Hypothalamus (tissue), 51 donors: ENCODE data around the gene SND1.
A peak's percentile ranks its signal among the peaks of the same experiment; 100 is the strongest.

Source experiments
- DNase-seq, 51 donors: peaks; one replicate each; lab custom pipeline; 2025; lab: John Stamatoyannopoulos, UW

SND1 gene

DNA sequence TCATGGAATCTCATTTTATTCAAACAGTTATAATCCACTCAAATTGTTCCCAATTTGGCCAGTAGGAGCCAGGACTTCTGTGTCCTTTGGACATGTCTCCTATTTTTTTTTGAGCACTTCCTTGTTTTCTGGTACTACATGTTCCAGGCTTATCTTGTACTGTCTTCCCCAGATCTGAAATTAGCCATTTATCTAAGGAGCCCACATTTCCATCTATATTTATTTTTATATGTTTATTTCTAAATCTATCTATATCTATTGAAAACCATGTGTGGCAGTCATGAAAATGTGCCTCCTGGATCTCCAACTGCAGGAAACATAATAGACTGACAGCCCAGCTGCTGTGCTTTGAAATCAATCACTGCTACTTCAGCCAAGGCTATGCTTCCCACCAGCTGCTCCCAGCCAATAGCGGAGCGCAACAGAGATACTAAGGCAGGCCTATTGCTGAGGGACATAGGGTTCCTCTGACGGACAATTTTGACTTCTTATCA lies 232.1 kb downstream of the SND1 start:
- DNase-seq: peak in 6 of 51 donors; percentile 2 to 21 (median 10)

DNA sequence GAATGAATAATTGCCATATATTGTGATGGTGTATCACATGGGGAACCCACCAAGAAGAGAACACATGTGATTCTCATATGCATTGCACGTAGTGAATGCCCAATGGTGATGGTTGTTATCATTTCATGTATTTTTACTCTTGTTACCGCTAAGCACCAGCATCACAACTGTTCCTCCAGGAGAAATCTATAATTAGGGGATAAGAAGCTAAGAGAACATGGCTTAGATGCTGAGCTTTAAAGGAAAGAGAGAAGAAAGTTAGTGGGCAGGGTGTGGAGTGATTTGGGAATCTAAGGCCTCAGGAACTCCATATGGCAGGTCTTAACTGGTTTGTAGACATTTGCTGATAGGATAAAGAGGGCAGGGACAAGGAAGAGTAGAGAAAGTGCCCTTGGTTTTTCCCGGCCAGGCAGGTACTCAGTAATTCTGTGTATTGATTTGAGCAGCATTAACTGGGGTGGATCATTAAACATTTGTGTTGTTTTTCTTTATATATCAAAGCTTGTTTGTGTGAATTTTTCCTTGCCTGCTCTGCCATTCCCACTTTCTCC lies 233.3 kb downstream of the SND1 start:
- no peak for DNase-seq

DNA sequence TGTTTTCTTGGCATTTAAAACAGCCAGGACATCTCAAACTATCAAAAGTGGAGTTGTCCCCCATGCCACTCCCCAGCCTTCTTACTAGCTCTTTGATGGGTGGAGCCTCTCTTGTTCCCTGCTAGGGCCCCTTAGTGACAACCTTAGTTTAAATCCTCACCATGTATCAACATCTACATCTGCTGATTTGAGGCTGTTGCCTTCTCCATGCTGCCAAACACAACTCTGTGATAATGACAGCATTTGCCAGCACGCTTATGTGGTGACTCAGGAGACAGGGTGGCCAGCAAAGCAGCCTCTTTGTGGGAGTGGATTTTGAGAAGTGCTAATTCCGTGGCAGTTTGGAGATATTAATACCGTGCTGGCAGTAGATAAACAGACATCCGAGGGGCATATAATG lies 233.8 kb downstream of the SND1 start:
- peak in 3 of 51 donors; percentile 12 to 63 (median 16) for DNase-seq

DNA sequence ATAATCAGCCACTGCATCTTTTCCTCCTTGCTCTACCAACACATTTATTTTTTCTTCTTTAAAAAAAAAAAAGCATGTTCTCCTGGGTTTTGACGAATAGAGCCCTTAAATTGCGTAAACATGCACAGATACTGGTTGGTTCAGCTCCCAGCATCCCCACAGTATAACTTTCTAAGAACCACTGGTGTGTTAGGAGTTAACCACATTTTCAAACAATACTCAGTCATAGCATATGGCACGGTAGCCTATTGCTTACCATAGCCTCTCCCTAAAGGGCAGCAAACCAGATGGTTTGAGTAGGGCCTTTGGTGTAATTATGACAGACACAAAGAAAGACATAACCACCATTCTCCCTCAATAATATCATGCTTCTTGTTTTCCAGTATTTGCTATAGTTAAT lies 234.3 kb downstream of the SND1 start:
- no peak for DNase-seq

DNA sequence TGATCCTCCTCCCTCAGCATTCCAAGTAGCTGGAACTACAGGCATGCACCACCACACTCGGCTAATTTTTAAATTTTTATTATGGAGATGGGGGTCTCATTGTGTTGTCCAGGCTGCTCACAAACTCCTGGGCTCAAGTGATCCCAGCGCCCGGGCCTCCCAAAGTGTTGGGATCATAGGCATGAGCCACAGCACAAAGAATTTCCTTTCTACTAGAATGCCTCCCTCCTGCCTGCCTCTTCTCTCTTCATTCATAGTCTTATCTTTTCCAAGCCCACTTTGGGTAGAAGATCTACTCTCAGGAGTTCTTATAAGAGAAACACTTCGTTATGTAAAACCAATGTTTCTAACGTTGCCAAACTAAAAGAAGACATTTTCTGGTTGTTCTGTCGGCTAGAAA lies 235.1 kb downstream of the SND1 start:
- DNase-seq: no peak

DNA sequence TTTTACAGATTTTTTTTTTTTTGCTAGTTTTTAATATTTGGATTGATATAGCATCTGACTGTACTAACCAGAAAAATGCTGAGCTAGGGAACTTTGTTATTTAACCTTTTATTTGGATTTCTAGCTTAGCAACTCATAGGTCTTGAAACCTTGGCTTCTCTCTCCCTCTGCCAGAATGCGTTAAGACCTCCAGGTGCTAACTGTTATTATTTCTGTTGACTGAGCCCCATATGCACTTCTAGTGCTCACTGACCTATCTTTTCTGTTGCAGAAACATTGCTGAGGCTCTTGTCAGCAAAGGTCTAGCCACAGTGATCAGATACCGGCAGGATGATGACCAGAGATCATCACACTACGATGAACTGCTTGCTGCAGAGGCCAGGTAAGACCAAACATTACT lies 235.6 kb downstream of the SND1 start:
- DNase-seq: no peak

DNA sequence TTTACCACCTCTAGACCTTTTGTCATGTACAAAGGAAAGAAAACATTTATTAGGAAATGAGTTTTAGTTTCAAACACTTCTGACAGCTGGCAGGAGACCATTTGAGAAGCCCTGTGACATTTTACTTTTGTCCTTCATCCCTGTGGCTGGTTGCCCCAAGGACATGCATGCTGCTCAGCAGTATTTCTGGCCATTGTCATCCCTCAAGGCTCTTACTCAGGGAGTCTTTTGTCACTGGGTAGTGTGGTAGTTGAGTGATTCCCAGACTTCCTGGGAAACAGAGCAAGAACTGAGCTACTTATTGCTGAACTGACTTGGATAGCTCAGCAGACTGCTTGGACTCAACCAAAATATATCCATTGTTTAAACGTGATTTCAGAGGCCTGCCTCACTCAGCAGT lies 236.4 kb downstream of the SND1 start:
- no peak for DNase-seq

DNA sequence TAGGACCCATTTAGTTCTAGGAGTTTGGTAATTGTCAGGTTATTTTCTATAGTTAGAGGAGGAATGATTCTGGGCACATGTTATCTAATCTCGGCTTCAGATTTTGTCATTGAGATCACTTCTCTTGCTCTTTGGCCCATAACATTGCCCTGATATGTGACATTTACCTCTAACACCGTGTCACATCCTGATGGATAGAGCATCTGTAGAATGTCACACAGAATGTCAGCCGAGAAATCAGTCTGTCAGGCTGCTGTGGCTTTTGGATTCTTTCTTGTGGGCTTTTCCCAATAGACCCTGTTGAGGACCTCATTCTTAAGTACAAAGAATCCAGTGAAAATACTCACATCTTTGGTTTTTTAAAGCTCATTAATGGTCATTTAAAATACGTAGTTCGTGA lies 236.8 kb downstream of the SND1 start:
- DNase-seq: no peak

DNA sequence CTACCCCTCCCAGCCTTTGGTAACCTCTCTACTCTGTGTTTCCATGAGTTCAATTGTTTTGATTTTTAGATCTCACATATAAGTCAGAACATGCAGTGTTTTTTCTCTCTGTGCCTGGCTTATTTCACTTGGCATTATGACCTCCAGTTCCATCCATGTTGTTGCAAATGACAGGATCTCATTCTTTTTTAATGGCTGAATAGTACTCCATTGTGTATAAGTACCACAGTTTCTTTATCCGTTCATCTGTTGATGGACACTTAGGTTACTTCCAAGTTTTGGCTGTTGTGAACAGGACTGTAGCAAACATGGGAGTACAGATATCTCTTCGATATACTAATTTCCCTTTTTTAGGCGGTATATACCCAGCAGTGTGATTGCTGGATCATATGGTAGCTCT lies 237.7 kb downstream of the SND1 start:
- DNase-seq: no peak

DNA sequence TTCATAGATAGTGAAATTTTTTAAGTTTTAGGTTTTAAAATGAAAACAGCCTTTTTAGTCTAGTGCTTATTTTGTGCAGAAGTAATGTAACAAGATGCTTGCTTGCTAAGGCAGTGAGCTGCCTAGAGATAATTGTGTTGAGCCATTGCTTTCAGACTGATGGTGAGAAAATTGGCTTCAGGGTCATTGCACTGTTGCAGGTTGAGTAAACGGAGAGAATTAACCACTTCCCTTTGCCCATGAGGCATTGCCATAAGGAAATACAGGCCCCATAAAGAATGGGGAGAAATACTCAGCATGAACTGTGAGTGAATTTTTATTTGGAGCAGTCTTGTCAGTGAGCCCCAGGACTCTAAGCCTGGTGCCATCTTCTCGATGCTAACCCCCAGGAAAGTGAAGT lies 238.7 kb downstream of the SND1 start:
- no peak for DNase-seq

DNA sequence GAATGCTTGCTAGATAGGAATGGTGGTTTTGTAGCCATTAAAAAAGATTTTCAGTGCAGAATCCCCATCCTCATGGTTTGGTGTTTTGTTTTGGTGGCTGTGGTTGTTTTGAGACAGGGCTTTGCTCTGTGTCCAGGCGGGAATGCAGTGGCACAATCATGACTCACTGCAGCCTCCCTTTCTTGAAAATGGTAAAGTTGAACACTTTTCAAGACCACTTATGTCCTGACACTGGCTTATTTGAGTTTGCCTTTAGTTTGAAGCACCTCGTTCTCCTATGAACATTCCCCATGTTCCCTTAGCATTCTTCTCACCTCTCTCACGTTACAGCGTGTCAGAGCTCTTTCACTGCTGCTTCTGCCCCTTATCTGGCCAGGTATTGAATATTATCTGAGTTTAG lies 239.2 kb downstream of the SND1 start:
- DNase-seq: no peak

DNA sequence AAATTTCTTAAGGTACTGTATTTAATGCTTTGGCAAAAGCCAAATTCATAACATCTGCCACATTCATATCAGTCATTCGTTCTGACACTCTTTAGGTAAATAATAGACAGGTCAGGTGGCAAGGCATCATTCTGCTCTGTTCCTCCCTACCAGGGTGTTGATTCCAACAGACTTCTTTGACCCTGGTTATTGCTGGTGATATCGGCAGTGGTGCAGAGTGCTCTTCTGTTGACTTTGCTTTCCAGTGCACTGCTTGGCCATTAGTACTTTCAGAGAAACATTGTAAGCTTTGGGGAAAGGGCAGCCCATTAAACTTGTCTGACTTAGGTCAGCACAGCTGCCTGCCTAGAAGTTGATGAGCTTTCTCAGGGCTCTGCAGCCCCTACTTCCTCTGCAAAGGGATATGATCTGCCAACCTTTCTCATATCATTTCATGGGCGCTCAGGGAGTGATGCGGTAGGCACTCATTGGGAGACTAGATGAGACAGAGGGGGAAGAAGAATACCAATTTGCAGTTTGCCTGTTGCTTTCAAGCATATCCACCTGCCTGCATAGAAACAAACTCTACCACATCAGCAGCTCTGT lies 240.0 kb downstream of the SND1 start:
- DNase-seq: no peak

DNA sequence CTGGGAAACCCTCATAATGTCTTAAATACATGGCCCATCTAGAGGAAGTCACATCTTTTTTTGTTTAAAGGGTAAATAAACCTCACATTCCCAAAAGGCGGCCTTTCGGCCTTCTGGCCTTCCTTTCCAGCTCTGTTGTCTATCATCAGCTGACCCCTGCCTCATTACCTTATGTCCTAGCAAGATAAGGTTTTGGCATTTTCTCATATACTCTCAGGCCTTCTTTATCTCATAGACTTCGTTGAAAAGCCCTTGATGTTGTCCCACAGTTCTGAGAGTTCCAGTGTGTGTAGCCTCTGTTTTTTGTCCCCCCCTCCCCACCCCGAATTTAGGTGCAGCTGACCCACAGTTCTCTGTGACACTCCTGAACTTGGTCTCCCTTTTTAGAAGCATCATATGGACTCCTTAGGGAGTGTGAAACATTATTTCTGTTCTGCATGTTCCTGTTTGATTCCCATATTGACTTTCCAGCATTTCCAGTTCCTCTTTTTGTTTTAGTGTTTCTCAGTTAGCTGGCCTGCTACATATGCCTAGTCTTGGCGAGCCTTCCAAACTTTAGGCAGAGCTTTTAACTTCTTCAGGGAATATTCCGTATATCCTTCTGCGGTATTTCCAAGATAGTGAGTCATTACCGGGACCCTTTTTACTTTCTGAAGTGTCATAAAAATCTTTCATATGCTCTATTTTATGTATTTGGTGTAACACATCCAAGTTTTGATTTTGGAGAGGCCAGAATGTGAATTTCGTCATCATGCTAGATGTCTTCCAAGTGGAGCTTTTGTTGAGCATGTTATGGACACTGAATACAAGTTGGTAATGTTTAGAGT lies 240.7 kb downstream of the SND1 start:
- DNase-seq: no peak

DNA sequence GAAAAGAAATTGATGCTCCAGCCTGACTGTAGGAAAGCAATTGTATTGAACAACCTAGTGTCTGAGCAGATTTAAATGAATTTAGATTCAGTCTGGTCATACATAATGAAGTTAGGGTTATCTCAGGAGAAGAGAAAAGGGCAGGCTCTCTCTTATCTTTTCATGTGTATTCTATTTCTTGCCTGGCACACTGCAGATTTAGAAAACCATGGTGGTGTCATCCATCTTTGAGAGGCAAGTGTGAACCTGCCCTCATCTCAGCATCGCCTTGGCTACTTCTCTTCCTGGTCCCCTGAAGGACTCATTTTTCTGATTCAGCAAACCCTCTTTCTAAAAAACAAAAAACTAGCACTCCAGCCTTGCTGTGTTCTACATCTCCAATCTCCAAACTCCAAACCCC lies 241.6 kb downstream of the SND1 start:
- no peak for DNase-seq

DNA sequence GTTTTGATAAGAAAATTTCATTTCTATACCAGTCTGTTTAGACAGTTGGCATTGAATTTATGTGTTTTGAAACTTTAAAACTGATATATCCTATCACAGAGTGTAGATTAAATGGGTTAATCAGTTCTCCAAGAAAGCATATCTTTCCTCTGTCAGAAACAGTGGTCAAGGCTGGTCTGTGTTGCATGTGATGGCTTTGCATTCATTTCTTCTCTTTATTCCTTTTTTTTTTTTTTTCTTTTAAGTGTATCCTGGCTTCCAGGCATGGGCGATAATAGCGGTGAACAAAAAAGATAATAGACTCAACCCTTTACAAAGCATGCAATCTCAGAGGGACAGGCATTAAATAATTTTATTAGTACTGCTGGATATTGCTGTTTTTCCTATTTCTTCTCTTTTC lies 242.6 kb downstream of the SND1 start:
- DNase-seq: no peak

DNA sequence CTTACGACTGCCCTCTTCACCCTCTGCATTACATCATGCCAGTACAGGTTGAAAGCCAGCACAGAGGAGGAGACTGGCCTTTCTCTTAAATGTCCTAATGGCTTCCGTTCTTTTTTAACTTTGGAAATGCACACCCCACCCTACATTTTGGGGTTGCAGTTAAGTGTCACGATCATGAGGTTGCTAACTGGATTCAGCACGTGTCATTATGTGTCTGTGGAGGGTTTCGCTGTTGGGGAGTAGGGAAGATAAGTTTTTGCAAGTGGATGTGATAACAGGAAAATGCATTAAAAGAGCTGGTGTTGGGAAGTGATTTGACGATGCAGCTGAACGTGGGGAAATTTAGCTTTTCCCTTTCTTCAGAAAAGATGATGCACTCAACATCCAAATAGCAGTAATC lies 243.4 kb downstream of the SND1 start:
- no peak for DNase-seq

DNA sequence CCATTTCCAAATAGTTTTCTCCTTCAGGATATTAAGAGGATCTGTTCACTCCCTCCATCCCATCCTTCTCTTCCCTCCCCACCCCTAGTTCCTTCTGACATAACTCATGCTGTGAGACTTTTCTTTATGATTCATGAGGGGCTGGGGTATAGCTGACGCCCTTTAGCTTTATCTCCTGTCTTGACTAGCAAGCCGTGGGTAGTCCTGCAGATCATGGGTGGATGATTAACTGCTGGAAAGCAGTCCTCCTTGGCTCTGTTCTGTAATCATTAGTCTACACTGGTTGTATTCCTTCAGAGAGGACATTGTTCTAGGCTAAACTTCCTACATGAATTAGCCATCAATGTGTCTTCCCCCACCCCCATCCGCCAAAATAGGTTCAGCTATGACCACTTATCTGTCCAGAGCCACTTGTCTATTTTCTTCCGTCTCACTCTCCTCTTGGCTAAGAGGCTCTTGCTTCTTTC lies 243.9 kb downstream of the SND1 start:
- DNase-seq: no peak

DNA sequence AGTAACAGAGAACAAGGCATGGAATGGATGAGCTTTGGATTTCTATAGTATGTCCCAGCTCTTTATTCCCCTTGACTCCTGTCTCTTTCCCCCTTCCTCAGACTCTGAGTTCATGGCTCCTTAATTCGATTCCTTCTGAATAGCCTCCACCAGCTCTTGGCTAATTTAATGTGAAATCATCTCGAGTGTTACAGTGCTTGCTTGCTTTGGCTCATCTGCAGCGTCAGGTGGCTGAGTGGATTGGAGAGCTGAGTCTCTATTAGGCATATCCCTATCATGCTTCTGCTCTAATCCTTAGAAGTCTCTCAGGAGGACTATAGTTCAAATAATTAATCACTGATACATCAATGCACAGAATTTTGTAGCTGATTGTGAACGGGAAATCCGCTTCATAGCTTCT lies 244.7 kb downstream of the SND1 start:
- DNase-seq: no peak

DNA sequence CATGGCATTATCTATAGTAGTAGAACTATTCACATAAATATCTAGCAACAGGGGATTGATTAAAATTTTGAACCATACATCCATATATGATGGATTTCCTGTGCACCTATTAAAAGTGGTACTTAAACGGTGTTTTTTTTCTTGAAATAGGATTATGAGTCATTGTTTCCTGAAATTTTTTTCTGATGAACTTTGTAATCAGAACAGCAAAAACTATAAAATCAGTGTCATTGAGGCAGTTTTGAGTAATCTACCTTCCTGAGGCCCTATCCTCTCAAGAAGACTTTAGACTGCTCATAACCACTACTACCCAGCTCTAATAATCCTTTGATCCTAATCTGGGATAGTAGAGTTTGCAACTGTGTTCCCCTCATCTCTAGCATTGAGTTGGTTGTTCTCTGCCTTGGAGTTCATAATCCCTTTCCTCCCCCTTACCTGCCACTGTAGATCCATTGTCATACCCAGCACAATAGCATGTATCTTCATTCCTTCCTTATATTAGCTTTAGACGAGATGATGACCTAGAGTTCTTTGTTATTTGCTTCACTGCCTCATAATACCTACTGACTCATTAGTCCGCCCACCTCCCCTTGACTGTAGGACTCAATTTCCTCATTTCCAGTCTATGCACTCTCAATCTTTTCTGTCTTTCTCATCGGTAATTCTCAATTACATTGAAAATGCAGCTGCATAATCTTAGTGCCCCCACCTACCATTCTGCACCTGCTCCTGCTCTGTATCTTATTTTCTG lies 245.9 kb downstream of the SND1 start:
- peak in 1 of 51 donors; percentile 30 for DNase-seq

DNA sequence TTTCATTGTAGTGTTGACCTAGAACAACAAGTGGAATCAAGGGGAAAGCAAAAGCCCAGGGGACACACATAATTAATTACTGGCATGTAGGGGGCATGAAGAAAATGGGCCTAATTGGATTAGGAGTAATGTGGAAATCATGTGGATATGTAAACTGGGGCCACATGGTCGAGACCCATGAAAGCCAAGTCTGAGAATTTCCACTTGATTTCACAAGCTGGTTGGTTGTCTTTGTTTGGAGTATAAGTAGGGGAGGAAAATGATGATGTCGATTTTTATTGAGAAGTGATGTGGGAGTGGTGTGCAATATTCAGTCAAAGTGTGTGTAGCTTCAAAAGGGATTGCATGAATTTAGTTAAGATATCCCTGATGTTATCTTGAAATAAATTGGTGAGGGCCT lies 247.4 kb downstream of the SND1 start:
- no peak for DNase-seq

DNA sequence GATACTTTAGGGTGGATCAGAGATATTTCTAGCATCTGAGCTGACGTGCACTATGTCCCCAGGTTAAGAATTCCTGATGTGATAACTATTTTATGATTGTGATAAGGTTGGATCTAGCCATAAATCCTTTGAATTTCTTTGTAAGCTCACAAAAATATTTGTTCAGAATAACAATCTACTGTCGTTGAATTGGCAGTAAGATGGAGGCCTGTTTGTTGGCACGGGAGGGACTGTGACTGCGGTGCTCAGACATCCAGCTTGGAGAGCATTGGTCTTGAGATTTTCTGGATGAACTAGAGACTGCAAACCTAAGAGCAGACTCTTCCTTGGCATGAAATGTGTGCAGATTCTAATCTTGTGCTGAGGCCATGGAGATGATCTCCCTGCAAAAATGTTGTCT lies 248.1 kb downstream of the SND1 start:
- DNase-seq: no peak
